ENCODE measurements around the gene TLR1.

DNA sequence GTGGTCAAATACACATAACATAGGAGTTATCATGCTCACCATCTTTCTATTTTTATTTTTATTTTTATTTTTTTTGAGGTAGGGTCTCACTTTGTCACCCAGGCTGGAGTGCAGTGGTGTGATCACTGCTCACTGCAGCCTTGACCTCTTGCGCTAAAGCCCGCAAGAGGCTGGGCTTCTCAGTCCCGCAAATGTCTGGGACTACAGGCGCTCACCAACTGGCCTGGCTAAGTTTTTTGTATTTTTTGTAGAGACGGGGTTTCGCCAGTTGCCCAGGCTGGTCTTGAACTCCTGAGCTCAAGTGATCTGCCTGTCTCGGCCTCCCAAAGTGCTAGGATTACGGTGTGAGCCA, 21.5 kb downstream of the TLR1 start:
- TF ChIP-seq, protein P1, sequence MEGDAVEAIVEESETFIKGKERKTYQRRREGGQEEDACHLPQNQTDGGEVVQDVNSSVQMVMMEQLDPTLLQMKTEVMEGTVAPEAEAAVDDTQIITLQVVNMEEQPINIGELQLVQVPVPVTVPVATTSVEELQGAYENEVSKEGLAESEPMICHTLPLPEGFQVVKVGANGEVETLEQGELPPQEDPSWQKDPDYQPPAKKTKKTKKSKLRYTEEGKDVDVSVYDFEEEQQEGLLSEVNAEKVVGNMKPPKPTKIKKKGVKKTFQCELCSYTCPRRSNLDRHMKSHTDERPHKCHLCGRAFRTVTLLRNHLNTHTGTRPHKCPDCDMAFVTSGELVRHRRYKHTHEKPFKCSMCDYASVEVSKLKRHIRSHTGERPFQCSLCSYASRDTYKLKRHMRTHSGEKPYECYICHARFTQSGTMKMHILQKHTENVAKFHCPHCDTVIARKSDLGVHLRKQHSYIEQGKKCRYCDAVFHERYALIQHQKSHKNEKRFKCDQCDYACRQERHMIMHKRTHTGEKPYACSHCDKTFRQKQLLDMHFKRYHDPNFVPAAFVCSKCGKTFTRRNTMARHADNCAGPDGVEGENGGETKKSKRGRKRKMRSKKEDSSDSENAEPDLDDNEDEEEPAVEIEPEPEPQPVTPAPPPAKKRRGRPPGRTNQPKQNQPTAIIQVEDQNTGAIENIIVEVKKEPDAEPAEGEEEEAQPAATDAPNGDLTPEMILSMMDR (IDR thresholded peaks at IDR 0.05) = no peak
- no peak for TF ChIP-seq POLR2A (IDR thresholded peaks at IDR 0.05; ENCODE audit: low read depth)
